GM19238 (cell line): ENCODE measurements around the gene ZBTB38.

Experiments used
- DNase-seq: peaks from one replicate; pipeline ENCODE4 v3.0.0; 2011; ENCODE audit warnings: low spot score; ENCODE audit not compliant: insufficient read length

Gene ZBTB38

DNA sequence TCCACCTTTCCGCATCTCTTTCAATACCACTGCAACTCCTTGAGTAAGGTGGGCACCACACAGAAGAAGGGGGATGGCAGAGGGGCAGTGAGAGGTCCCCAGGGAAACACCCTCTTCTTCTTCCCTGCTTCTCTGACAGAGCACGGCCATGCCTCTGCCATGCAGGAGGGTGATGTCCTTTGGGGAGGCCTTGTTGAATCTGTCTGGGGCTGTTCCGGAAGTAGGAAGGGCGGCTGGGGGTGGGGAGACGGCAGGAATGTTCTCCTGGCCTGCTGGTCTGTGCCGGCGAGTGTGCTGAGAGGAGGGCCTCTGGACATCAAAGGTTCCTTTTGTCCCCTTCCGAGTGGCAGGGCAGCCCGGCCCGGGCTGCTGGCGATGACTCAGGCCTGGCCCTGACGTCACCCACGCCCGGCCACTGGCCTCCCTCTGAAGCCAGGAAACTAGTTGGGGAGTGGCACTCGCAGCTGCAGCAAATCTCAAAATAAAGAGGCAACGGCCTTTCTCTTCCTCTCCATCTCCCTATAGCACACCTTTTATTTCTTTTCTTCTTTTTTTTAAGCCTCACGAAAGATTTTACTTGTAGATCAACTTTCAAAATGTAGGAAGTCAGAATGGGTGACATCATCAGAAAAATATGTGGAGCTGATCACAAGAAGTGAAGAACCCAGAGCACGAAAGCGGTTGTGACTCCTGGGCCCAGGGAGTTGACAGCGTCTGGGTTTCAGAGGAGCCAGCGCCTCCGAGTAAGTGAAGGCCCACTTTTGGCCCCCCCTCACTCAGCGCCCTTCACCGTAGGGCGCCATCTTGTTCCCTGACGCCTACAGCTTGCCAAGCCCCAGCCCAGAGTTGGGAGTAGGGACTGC, at the start of gene ZBTB38:
ZBTB38 (plus strand) TSS at position 443 of the 863 bp plus-strand sequence. CDS start 73,885 bp downstream, outside the sequence.
- no peak for DNase-seq

DNA sequence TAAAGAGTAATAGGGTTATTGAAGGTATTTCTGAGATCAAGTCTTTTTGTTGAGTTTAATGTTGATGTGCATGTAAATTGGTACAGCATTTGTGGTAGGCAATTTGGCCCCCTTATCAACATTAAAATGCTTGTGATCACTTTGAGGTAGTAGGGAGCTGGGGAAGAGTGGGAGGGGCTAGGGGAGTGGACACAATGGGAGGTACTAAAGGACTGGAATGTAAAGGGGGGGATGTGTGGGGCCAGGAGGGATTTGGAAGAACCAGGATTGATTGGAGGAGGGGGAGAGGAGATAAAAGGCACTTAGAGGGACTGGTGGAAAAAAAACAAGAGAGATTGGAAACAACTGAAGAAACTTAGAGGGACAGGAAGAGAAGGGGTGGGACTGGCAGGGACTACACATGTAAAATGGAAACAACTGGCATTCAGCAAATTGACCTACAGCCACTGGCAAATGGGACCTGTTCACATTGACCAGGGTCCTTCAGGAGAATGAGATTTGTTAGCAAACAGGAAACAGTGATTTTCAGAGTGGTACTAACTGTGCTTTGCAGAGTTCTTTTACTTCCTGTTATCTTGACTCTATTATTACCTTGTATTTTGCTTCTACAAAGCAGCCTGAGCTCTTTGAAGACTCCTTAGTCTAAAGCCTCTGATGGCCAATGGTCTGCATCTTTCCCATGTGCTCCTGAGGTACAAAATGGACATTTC, 47.8 kb upstream of the ZBTB38 start:
- DNase-seq: no peak

DNA sequence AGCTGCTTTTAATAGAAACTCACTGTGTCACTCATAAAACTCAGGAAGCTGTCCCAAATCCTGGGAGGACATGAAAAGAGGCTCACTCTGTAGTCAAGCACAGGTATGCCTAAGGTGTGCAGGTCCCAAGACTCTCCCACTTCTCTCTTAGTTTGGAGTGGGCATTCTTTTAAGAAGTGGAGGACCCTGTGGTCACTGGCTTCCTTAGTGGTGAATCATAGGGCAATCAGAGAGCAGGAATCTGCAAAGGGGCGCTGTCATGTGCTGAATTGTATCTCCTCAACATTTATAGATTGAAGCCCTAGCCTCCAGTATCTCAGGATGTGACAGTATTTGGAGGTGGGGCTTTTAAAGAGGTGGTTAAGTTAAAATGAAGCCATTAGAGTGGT, 47.2 kb upstream of the ZBTB38 start:
- no peak for DNase-seq

DNA sequence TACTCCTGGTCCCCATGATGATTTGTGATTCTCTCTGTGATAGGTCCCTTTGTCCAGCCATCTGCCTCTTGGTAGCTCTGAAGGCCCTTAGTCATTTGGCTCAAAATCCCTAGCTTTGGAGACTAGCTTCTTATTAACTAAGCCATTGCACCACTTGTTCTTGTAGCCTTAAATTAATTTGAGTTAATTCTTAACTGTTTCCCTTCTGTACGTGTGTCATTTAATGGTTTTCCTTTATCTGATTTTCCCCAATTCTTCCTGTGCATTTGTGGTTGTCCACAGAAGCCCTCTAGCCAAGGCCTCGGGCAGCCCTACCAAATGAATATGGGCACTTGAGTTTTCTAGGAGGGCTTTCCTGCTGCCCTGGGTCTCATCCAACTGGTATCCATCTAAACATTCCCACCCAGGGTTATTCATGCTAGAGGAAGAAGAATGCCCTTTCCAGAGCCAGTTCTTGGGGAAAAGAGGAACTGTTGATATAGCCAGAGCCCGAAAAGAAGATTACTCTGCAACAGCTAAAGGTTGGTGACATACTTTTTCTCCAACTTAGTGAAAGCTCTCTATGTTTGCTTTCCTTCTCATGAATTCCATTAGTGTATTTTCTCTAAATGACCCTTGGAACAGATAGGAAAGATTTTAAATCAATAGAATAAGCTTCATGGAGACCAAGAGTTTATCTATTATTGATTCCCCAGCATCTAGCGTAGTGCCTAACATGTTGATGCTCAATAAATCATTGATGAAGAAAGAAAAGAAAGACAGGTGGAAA, 44.2 kb upstream of the ZBTB38 start:
- DNase-seq: no peak

DNA sequence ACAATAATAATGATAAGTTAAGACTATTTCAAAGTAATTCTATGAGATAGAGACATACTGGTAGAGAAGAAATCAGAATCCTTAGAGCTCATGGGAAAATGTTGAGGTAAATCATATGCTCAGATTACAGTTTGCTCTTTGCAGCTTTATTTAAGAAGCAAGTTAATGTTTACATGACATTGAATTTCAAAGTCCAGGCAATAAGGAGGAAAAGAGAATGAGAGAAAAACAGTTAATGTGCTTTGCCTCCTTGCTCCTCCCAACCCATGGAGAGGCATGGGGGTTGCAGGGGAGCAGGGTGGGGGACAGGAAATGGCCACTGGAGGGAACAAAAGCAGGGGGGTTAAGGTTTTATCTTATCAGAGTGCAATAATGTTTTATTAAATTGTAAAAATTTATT, 42.2 kb upstream of the ZBTB38 start:
- DNase-seq: no peak

DNA sequence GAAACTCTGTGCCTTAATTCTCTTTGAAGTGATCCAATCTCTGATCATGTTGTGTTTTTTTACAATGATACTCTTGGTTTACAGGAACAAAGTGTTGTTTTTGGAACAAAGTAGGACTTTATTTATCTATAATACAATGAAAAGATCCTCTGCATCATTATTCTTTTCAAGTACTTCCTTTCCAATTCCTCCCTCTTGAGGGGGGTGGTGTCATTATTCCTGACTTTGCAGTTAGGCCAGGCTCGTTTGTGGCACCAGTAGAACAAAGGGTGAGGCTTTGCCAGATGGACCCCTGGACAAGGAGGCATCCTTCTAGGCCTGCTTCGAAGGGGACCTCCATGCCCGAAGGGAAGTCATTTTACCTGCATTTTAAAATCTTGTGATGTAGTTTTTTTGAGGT, 41.7 kb upstream of the ZBTB38 start:
- no peak for DNase-seq

- DNase-seq: no peak
Observed at GRCh38 chr3:141328286-141329166, 39.8 kb upstream of the ZBTB38 start.

DNA sequence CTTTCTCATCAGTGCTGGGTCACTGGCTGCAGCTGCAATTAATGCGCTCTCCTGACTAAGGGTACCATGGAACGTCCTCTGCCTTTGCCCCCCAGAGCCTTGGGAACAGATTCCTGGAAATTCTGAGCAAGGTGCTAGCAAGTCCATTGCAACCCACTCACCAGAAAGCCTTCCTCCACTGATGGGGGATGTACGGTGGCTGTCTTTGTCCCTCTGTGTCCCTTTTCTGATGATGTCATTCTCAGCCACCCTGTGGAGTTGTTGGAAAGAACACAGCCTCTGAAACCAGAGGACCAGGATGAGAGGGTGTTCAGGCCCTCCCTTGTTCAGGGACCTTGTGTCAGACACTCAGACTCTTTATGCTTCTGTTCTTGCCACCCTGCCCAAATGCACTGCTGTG, 38.1 kb upstream of the ZBTB38 start:
- no peak for DNase-seq

GRCh38 chr3:141330718-141331376, 37.5 kb upstream of the ZBTB38 start:
- no peak for DNase-seq

GRCh38 chr3:141331377-141332318, 36.7 kb upstream of the ZBTB38 start:
- DNase-seq: no peak

DNA sequence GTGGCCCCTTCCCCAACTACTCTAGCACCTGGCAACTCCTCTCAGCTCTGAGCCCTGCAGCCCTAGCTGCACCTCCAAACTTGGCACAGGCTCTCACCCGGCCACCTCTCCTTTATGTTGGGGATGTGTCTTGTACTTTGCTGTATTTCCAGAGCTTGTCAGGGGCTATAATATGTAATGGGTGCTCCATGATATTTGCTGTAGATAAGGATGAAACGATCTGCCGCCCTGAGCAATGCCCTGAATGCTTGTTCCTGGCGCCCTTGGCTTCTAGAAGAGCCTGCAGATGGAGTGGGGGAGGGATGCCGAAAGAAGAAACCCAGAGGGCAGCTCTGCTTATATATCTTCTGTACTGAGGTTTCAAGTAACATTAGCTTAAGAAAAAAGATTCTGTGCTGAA, 35.9 kb upstream of the ZBTB38 start:
- no peak for DNase-seq

DNA sequence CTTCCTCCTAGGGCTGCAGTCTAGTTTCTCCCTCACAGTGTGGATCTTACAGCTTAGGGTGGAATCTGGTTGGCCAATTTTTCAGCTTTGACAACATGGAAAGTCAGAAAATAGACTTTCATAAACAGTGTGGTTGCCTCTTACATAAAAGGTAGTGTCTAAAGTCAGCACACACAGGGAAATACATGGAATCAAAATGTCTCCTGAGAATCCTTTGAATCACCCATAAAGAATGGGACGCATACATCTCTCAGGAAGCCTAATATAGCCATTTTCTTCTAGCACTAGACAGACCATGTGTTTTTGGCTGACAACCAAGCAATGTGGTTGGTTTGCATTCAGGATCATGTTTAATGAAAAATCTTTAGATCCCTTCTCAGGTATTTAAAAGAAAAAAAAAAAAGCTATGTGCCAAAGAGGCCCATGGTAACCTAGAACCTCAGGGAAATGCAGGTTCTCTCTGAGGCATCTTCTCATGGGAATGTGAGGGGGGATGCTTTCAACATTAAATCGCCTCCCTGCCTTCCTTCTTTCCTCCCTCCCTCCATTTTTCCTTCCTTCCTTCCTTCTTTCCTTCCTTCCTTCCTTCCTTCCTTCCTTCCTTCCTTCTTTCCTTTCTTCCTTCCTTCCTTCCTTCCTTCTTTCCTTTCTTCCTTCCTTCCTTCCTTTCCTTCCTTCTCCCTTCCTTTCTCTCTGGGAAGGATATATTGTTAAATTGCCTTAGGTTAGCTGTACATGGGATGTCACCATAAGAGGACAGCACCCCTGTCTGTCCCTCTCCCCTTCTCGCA, 34.3 kb upstream of the ZBTB38 start:
- no peak for DNase-seq

DNA sequence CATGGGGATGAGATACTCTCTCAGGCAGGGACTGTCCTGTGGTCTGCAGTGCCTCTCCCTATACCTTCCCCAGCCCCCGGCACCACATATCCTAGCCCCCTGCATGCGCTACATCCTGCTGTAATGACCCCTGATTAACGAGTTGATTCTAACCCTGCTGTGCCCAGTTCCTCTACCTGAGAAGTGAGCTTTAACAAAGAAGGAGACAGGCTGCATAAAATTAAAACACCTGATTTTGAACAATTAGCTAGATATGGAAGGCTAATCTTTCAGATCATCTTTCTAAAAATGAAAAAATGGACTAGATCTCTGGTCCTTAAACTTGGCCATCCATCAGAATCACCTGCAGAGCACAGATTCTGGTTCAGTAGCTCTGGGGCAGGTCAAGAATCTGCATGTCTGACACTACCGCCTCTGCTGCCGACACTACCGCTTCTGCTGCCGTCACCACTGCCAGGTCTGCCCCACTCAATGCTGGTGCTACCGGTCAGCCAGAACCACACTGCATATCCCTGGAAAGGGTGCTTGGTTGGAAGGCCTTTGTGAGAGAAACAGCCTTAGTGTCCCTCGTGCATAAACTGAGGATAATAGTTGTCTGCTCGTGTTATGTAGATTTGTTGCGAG, 33.6 kb upstream of the ZBTB38 start:
- no peak for DNase-seq

GRCh38 chr3:141335531-141336061, 32.7 kb upstream of the ZBTB38 start:
- DNase-seq: no peak

GRCh38 chr3:141336672-141337522, 31.4 kb upstream of the ZBTB38 start:
- peak; percentile 42 for DNase-seq

GRCh38 chr3:141337523-141337854, 30.8 kb upstream of the ZBTB38 start:
- DNase-seq: no peak

DNA sequence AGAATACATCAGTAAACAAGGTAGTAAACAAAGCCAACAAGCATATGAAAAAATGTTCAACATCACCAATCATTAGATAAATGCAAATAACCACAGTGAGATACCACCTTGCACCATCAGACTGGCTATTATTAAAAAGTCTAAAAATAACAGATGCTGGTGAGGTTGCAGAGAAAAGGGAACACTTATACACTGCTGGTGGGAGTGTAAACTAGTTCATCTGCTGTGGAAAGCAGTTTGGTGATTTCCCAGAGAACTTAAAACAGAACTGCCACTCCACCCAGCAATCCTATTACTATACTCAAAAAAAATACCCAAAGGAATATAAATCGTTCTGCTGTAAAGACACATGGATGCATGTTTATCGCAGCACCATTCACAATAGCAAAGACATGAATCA, 30.3 kb upstream of the ZBTB38 start:
- DNase-seq: no peak
